ENCODE measurements around the gene KCNT1. TPM values are rescaled to one million over a fixed set of nuclear protein-coding genes. Genes with fewer than 3 reads are reported as not detected.

KCNT1 gene
- polyA plus RNA-seq, 1 donor: 11.0 TPM

DNA sequence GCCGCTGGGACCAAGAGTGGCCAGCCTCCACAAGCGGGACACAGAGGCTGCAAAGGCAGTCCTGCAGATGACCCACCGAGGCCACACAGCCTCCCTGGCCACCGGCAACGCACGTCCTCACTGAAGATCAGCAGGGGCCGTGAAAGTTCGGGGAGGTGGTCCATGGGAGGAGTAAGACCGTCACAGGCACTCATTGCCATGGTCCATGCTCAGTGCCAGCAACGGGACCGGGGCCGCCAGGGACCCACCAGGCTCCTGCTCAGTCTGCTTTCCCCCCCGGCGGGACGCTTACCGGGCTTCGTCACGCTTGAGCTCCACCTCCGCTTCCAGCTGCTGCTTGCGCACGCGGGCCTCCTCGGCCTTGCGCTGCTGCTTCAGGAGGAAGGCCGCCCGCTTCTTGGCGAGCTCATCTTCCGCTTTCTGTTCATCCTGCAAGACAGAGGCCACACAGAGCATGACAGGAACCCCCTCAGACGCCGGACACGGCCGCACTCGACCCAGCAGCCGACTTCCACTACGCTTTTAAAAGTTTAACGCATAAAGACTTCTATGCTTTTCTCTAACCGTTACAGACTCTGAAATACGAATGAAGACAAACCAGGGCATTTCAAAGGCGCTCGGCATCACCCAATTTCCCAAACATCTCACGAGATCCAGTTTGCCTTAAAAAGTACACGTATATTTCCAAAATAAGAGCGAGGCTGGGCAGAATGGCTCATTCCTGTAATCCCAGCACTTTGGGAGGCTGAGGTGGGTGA lies 116.9 kb downstream of the KCNT1 start:
- no peak for DNase-seq (ENCODE audit: low read depth)

DNA sequence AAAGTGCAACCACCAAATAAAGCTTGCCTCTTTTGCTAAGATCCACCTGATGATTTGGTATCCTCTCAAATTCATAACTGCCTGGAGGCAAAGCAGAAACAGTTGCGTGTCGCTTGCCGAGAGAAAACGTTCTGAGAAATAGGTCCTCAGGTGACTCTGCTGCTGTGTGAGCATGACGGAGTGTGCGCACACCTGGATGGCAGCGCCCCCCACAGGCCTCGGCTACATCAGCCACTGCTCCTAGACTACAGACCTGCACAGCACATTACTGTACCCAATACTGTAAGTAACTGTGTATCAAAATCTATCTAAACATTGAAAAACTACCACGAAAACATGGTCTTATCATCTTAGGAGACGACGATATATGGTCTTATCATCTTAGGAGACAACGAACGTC lies 117.9 kb downstream of the KCNT1 start:
- DNase-seq (ENCODE audit: low read depth): no peak

DNA sequence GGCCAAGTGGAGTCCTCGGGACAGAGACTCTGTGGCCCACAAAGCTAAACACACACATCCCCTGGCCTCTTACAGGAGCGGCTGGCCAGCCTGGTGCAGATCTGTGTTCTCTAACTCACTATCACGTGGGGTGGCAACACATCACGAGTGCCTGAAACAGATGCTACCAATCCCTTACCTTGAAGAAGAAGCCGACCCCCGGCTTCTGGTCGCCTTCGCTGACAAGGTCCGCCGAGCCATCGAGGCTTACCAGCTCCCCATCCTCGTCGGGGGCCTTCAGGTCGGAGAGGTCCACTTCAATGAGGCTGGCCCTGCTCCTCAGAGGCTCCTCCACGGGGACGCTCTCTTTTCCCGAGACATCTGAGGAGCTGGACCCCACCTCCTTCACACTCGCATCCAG lies 118.7 kb downstream of the KCNT1 start:
- DNase-seq (ENCODE audit: low read depth): no peak

DNA sequence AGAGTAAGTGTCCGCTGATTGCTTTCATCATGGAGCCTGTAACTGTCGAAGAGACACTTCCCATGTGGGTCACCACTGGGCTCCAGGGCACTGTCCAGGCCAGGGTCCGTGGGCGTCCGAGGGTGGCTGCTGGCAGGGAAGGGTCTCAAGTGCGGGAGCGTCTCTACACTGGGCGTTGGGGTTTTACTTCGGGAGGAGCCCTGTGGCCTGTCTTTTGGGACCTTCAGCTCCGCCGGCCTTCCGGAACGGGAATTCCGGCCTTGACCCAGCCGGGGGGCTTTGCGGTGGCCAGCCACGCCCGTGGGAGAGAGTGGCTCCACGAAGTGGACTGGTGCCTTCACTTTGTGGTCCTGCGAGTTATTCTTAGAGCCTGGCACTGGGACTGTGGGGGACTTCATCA lies 119.1 kb downstream of the KCNT1 start:
- DNase-seq (ENCODE audit: low read depth): no peak

DNA sequence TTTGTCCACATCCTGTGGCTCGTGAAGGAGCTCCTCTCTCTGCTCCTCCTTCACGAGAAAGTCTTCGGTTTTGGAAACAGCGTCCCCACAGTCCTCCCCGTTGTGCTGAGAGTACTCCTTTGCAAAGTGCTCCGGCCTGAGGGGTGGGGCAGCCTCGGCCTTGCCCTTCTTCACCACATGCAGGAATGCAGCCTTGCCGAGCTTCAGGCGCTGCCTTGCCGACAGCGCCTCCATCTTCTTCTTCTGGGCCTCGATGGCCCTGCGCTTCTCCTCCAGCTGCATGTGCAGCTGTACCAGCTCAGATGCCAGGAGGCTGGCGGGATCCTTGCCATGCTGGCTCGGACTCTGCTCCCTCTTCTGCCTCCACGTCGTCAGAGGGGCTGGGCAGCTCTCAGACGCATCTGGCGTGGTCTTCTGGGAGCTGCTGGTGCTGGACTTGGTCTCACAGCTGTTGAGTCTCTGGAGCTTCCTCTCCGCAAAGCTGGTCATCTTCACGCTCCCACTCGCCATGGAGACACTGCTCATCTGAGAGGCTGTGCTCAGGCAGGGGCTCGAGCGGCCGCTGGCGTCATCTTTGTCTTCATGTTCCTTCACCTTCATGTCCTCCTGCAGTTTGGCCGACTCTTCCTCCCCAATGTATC lies 119.9 kb downstream of the KCNT1 start:
- no peak for DNase-seq (ENCODE audit: low read depth)

DNA sequence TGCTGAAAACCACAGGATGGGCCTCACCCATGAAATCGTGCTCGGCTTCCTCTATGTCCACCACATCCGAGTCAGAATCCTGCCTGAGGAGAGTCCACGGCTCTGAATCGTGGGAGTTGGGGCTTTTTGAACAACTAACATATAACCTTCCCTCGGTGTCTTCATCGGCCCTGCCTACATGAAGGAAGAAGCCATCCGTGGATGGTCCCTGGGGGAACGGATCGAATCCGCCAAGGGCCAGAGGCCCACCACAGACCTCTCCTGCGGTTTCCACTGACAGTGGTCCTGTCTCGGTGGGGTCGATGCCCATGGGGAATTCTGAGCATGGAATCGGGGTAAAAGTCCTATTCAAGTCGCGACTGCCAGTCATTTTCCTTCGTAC lies 120.4 kb downstream of the KCNT1 start:
- DNase-seq (ENCODE audit: low read depth): no peak

DNA sequence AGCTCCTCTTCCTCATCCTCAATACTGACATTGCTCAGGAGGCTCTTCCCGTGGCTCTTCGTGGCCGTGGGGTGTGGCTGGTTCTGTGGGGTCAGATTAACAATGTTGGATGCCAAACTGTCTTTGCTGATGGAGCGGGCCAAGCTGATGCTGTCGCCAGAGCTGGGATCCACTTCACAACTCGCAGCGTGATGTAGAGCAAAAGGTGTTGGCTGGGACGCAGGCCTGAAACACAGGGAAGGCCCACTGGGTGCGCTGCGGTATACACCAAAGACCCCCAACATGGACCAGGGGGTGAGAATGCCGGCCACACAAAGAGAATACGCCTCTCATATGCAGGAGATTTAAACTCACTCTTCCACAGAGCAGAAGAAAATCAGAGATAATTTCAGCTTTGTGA lies 121.1 kb downstream of the KCNT1 start:
- DNase-seq (ENCODE audit: low read depth): no peak

DNA sequence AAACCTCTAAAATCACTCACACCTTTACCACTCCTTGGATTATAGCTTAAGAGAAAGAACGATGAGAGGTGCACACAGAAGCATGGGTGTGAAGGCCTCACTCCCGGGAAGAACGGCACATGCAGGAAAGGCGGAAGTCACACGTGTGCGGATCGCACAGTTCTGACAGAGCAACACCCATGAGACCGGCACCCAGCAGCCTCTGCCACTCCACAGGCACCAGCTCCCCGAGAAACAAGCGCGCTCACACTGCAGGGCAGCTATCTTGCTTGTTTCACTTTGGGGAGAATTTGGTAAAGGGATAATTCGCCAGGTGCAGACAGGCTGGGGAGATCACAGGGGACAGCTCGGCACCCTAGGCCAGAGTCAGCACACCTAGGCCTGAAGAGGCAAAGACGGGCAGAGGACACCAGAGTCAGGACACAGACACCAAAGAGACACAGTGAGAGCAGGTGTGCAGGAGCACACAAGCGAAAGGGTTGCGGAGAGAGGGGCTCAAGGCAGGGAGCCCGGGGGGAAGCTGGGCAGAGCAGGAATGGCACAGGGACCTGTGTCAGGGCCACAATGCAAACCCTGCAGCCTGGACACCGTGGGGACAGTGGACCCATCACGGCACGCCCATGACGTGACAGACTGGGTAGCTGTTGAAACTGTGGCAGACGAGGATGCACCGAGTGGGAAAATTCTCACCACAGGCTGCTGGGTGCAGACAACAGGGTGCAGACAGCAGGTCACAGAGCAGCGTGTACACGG lies 123.6 kb downstream of the KCNT1 start:
- DNase-seq (ENCODE audit: low read depth): no peak

DNA sequence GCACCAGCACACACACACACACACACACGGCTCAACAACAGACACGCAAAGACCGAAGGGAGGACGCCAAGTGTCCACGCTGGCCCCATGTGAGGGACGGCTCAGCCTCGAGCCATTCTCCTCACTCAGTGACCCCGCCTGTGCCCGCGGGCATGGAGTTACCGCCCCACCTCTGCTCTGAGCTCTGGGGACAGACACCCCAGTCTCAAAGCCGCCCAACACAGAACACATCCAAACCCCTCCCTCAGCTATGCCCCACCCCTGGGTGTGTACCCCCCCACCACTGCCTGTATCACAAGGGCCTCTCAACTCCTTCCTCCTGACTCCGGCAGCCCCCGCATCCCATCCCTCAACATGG lies 124.2 kb downstream of the KCNT1 start:
- no peak for DNase-seq (ENCODE audit: low read depth)

DNA sequence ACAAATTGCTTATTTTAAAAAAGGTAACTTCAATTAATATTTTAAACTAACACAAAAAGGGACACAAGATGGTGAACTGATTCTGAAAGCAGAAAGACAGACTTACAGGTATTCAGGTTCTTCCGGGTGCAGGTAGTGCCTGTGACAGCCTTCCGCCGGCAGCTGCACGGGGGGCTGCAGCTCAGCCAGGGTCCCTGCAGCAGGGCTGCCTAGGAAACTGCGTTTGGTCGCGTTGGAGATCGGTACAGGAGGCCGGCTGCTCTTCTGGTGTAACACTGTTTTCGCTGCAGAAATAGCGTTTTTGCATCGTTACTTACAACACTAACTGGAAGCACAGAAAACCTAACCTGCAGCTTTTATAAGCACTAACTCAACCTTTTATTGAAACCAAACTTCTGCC lies 125.3 kb downstream of the KCNT1 start:
- DNase-seq (ENCODE audit: low read depth): no peak

DNA sequence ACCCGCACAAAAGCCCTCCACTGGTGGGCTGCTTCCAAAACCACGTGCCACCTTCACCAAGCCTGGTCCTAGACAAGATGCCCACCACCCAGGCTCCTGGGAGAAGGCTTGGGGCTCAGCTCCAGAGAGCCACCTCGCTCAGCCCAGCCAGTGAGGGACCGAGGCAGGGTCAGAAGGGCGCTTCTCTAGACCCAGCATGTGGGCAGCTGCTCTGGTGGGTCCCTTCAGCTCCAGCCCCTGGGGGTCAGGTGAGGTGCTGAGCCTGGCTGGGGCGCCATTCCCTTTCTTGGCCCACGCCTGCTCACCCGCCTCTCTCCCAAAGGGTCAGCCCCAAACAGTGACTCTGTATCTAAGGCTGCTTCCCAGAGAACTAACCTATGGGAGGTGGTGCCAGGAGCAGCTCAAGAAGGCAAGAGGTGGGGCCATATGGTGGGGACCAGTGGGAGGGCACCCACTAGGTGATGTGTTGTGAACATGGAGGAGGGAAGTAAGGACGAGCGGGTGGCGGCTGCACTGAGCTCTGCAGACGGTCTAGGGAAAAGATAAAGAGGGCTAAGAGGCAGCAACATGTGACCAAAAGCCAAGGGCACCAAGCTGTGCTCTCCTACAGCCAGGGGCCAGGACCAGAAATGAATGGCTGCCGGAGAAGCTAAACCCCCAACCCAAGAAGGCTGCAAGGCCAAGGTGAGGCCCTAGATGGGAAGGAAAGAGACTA lies 126.0 kb downstream of the KCNT1 start:
- DNase-seq (ENCODE audit: low read depth): no peak

DNA sequence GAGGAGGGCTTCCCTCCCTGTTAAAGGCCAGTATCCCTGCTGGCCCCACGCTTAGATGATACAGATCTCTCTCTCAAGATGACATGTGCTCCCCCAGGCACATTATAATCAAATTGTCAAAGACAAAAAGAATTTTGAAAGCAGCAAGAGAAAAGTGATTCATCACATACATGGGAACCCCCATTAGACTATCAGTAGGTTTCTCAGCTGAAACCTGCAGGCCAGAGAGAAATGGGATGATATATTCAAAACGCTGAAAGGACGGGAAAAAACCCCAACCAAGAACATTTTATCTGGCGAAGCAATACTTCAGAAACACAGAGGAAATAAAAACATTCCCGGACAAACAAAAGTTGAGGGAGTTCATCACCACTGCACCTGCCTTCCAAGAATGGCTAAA lies 126.7 kb downstream of the KCNT1 start:
- DNase-seq (ENCODE audit: low read depth): no peak

DNA sequence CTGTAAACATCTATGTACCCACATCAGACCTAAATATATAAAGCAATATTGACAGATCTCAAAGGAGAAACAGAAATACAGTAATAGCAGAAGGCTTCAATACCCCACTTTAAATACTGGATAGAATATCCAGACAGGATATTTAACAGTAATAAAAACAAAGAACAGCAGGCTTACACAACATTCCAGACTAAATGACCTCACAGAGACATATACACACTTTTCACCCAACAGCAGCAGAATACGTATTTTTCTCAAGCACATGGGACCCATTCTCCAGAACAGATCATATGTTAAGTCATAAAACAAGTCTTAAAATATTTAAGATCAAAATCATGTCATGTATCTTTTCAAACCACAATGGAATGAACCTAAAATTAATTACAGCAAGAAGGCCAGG lies 128.5 kb downstream of the KCNT1 start:
- DNase-seq (ENCODE audit: low read depth): no peak

DNA sequence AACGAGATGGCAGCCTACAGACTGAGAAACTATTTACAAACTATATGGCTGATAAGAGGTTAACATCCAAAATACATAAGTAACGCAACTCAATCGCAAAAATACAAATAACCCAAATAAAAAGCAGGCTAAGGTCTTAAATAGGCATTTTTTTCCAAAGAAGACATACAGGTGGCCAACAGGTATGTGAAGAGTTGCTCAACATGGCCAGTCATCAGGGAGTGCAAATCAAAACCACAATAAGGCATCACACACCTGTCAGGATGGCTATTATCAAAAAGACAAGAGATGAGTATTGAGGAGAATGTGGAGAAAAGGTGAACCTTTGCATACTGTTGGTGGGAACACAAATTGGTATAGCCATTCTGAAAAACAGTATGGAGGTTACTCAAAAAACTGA lies 131.9 kb downstream of the KCNT1 start:
- DNase-seq (ENCODE audit: low read depth): no peak

DNA sequence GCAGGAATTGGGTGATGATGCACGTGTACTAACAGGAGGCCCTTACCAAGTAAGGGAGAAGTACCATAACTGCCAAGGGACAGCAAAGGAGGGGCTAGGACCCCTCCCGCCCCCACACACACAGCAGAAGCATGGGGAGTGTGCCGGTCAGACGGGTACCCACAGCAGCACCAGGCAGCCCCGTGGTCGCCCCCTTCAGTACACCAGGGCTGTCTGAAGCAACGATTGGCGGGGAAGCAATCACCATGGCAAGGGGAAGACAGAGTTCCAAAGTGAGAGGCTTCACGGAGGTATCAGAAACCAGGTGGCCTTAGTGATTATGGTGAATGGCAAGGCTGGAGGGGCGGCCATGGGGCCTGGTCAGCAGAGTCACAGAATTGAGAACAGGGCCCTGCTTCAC lies 133.1 kb downstream of the KCNT1 start:
- DNase-seq (ENCODE audit: low read depth): no peak

DNA sequence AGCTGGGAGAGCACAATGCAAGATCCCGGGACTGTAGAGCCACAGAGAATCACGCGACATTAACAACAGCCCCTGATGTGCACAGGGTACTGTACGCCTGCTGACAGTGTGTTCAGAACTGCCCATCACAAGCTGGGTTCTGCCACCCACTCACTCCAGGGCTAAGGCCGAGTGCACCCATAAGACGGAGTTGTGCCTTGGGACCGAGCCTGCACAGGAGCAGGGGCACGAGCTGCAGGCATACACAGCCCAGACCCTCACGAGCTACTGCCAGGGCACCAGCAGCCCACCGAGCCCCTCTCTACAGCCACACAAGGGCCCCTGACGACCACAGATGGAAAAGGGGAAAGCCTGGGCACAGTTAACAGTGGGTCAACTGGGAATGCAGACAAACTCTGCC lies 137.5 kb downstream of the KCNT1 start:
- DNase-seq (ENCODE audit: low read depth): no peak

DNA sequence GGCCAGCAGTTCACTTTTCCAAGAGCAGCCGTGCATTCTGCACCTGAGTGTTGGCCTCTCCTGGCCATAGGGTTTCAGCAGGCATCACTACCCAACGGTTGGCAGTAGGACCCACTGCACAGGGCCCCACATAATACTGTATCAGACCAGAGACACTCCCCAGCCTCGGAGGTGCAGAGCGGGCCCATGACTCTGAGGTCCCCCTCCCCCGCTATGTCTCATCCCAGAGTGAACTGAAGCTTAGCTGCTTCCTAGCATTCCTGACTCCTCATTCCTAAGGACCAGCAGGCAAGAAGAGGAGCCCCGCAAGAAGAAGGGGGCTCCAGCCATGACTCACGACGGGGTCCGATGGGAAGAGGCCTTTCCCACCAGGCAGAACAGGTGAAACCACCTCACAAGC lies 138.1 kb downstream of the KCNT1 start:
- DNase-seq (ENCODE audit: low read depth): no peak

DNA sequence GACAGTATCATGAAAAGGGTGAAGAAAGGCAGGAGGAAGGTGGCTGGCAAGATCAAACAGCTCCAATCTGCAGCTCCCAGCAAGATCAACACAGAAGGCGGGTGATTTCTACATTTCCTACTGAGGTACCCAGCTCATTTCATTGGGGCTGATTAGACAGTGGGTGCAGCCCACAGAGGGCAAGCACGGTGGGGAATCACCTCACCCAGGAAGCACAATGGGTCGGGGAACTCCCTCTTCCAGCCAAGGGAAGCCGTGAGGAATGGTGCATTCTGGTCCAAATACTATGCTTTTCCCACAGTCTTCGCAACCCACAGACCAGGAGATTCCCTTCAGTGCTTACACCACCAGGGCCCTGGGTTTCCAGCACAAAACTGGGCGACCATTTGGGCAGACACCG lies 138.6 kb downstream of the KCNT1 start:
- no peak for DNase-seq (ENCODE audit: low read depth)
